ENCODE measurements around the gene GRIK2.

Gene GRIK2

GRCh38 chr6:101728956-101729355 is 335.4 kb downstream of the GRIK2 start:
- no peak for DNase-seq (ENCODE audit: low spot score)
- no peak for TF ChIP-seq CTCF (IDR thresholded peaks at IDR 0.05; ENCODE audit: extremely low read depth, missing control alignments)

DNA sequence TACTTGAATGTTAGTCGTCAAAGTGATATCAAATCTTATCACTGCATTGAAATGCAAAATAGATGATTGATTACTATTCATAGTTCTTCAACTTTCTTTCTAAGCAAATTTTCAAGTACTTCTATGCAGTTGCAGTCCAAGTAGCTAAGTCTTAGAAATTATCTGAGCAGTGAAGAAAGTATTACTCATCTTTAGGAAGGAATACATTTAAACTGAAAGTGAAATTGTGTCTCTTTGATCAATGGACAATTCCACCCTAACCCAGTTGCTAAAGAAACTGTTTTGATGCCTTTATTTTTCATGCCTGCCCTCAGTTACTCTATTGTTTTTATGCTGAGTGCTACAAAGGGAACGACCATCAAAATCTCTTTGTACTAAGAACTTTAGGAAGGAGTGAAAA is 337.4 kb downstream of the GRIK2 start:
- no peak for TF ChIP-seq CTCF (IDR thresholded peaks at IDR 0.05; ENCODE audit: extremely low read depth, missing control alignments)
- no peak for DNase-seq (ENCODE audit: low spot score)

DNA sequence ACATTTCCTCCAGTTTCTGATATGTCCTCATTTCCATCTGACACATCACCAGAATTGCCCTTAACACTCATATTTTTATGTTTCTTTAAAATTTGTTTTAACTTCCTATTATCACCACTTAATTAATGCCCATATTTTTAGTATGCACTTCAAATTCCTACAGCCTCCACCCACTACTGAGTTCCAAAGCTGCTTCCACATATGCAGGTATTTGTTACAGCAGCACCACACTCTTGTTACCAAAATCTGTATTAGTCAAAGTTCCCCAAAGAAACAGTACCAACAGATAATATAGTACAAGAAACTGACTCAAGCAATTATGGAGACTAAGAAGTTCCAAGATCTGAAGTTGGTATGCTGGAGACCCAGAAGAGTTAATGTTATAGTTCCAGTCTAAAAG is 340.4 kb downstream of the GRIK2 start:
- TF ChIP-seq CTCF (IDR thresholded peaks at IDR 0.05; ENCODE audit: extremely low read depth, missing control alignments), result no peak
- no peak for DNase-seq (ENCODE audit: low spot score)

DNA sequence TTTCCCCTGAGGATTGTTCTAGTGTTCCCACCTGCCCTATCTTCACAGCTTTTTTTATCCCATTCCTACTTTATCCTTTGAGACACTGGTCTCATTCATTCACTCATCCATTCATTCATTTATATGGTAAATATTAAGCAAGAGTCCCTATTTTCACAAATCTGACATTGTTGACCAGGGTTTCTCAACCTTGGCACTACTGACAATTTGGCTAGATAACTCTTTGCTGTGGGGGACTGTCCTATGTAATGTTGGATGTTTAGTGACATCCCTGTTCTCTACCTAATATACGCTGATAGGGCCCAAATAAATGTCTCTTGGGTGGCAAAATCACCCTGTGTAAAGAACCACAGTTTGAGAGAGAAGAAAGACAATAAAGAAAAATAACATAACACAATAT is 345.0 kb downstream of the GRIK2 start:
- TF ChIP-seq CTCF (IDR thresholded peaks at IDR 0.05; ENCODE audit: extremely low read depth, missing control alignments), result no peak
- no peak for DNase-seq (ENCODE audit: low spot score)

- DNase-seq (ENCODE audit: low spot score), result no peak
- TF ChIP-seq CTCF (IDR thresholded peaks at IDR 0.05; ENCODE audit: extremely low read depth, missing control alignments), result no peak
These were observed 347.1 kb downstream of the GRIK2 start for GRCh38 chr6:101740631-101741030.

GRCh38 chr6:101741474-101742171 is 348.1 kb downstream of the GRIK2 start:
- DNase-seq (ENCODE audit: low spot score), result no peak
- no peak for TF ChIP-seq CTCF (IDR thresholded peaks at IDR 0.05; ENCODE audit: extremely low read depth, missing control alignments)

- TF ChIP-seq CTCF (IDR thresholded peaks at IDR 0.05; ENCODE audit: extremely low read depth, missing control alignments), result no peak
- DNase-seq (ENCODE audit: low spot score), result no peak
These were observed 353.7 kb downstream of the GRIK2 start for GRCh38 chr6:101747160-101747559.

All from GM20000 (cell line).